DOHH2 (cell line): Measurements from ENCODE around the gene DTX4.

Experiments used
- CTCF ChIP-seq: fragments of 200-600 bp; sonication (generic); IDR thresholded peaks from one replicate; pipeline ENCODE4 v1.5.1; 2014; ENCODE audit warnings: antibody characterized with exemption, mild to moderate bottlenecking, low read depth, low read length; ENCODE audit not compliant: poor library complexity, severe bottlenecking
- EZH2phosphoT487 ChIP-seq: fragments of 200-600 bp; sonication (generic); IDR thresholded peaks from 2 replicates; pipeline ENCODE4 v1.6.1; 2017; ENCODE audit warnings: borderline replicate concordance, mild to moderate bottlenecking, antibody characterized with exemption, low read length, moderate library complexity, mixed read lengths

GRCh38 chr11:59189986-59190385, 18.1 kb downstream of the DTX4 start:
- TF ChIP-seq EZH2phosphoT487 (no peak), CTCF (no peak)
